ENCODE results near the gene APLF.
"Not testable (repeated sequence)": the region's sequence is repeated elsewhere in the genome, so short reads cannot be mapped to it uniquely, and the experiment has no call there.

The APLF gene

GRCh38 chr2:68537809-68538208 lies 70.4 kb downstream of the APLF start:
- DNase-seq, result no peak

DNA sequence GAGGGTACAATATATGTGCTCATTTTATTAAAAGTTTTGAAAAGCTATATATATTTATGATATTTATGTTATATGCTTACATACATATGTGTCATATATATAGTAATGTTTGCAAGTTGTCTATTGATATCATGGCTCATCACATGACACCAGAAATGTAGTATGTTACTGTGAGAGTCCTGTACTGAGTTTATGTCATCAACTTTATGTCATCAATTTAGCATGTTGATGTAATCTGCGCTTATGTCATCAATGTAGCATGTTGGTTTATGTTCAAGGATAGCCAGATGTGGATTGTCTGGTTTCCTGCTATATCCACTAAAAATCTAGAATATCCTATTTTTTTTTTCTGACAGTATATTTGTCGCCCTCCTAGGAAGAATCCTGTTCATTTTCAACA lies 77.4 kb downstream of the APLF start:
- no peak for DNase-seq

DNA sequence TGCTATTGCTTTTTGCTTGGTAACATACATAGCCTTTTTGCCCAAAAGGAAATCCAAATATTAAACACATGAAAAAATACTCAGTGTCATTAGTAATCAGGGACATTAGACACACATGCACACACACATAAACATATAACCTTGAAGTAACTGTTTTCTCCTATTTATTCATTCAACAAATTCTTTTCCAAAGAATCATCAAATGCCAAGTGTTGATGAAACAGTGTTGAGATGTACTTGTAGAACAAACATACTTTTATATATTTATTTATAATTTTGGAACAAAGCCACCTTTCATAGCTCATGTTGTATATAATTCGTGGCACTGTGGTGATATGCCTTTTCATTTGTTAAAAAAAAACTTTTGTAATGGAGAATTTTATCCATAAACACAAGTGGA lies 81.0 kb downstream of the APLF start:
- DNase-seq, result no peak

DNA sequence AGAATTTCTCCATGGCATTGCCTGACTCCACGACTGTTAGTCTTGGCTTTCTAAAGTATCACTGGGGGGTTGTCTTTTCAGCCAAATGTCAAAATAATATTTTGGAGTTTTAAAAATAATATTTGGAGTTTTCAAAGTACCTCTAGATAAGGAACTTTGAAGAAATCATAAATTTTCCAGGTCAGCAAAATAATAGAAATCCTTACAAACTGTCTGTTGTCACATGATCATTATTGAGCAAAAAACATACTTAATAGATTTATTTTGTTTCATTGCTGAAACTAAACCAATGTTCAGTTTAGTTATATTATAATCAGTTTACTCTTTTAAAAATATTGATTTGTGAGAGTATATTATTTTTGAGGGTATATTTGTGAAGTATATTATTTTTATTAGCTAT lies 85.7 kb downstream of the APLF start:
- no peak for DNase-seq

GRCh38 chr2:68555425-68556206 lies 88.2 kb downstream of the APLF start:
- not testable (repeated sequence) for DNase-seq

DNA sequence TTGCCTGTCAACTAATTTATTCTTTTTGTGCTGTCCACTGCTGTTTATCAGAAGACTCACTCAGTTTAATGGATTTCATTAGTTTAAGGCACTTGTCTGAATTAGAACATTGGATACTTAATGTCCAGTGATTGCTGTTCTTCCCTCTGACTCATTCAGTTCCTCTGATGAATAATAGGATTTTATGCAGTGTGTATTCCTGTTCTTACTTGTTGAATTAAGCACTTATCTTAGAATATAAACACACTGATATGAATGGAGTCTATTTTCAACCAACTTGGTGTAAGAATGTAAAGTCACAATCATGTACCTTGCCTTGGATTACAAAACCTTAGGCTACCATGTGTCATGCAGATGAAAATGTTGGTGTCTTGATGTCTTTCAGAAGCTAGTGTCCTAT lies 89.0 kb downstream of the APLF start:
- DNase-seq, result no peak

- no peak for DNase-seq
Measured at GRCh38 chr2:68558576-68558975, 91.2 kb downstream of the APLF start.

DNA sequence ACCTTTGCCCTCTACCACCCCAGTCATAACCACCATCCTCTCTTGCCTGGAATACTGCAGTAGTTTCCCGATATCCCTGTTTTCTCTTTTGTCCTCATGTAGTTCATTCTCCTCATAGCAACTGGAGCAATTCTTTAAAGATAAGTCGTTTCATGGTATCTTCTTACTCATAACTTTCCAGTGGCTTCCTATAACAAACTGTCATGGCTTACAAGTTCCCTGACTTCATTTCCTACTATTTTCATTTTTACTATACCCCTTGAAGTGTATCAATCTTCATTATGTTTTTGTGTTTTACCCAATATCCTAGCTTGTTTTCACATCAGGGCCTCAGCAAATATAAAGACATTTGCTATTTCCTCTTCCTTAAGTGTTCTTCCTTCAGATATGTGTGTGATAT lies 92.3 kb downstream of the APLF start:
- DNase-seq, result no peak

DNA sequence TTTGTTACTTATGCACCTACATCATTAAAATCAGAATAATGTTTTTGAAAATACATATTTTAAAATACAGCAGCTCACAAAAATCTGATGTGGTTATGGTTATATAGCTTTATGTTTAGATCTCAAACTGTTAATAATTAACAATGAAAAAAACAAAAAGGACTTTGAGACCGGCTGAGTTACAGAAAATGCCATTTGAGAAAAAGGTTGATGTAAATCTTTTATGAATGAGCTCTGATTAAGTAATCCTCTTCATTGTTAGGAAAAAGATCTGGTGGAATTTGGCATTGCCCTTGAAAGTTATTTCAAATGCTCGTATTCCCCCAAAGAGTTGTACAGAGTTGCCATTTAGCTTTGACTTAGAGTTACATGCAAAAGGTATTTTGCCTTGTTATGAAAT lies 93.2 kb downstream of the APLF start:
- DNase-seq, result no peak

DNA sequence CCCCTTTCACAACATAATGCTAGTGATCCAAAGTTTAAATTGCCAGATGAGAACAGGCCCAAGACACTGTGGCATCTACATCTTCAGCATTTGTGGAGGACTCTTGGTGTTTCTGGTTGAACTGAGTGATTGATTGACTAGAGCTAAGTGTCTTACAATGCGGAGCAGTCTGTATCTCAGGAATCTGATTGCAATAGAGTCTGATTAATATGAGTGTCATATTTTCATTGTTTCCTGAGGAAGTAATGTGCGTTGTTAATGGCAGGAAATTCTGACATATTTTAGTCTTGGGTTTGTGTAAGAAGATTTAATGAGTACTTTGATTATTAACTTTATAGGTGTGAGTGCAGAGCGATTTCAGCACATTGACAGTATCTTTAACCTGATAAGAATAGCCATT lies 94.0 kb downstream of the APLF start:
- no peak for DNase-seq

DNA sequence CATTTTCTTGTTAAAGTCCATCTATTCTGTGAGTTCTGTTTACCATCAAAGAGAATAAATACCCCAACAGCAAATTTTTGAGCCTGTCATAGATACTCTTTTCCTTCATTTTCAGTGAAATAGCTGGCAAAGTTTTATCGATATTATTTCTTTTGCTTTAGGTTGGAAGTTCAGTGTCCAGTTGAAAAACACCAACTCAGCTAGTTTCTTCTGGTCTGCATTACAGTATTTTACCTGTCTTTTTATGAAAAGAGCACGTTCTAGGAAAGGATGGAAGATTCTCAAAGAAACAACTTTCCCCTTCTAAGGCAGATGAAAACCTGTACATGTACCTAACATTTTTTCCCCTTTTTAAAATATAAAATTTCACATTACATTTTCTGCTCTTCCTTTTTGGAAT lies 95.5 kb downstream of the APLF start:
- no peak for DNase-seq

DNA sequence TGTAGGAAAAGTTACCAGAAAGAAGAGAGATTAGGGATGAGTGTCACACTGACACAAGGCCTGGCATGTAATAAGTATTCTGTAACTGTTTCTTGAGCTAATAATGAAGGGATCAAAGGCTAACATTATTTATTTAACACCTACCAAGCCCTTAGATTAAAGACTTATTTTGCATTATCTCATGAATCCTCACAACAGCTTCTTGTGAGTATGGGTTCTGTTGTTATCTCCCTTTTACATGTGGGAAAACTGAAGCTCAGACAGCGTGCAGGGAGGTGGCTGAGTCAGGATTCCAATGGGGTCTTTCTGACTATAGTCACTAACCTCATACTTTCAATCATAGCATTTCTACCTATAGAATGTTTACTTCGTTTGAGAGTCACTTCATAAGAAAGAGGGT lies 97.0 kb downstream of the APLF start:
- no peak for DNase-seq

DNA sequence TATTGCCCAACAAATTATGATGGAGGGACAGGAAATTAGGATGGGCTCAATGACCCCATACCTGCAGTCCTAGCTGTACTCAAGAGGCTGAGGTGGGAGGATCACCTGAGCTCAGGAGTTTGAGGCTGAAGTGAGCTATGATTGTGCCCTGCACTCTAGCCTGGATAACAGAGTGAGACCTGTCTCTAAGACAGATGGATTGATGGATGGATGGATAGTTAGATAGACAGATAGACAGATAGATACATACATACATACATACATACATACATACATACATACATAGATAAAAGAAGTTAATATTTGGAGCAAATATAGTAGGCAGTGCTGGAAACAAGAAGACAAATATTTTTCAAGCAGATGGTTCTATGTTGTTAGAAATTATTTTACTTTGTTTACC lies 97.9 kb downstream of the APLF start:
- DNase-seq, result no peak

DNA sequence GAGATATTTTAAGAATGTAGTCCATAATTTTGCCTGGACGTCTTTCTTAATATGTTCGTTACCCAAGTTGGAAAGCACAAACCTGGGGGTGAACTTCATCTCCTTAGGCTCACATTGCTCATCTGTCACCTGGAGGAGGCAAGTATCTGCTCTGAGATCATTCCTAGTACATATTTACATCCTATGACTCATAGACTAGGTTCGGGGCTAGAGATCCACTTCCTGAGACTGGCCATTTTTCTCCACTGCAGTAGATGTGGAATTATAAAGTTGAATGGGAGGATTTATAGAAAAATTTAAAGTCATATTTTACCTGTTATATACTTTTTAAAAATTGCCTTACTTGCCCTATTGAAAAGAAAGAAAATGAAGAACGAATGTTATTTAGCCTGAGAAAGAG lies 98.5 kb downstream of the APLF start:
- DNase-seq, result no peak

- no peak for DNase-seq
Measured at GRCh38 chr2:68566362-68566761, 99.0 kb downstream of the APLF start.

DNA sequence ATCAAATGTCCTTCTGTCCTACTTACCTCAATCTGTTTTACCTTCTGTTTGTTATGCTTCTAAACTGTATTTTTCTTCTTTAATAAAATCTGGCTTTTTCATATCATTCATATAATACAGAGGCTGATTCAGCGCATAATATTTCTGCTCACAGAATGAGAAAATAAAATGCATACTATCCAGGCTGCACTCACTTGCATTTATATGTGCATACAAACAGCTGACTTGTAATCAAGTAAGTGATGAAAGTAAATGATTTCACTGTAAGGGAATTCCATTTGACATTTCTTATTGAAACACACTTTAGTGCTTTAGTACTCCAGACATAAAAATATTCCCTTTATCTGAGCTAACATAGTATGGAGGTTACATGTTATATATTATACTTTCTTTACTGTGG lies 100.7 kb downstream of the APLF start:
- no peak for DNase-seq

DNA sequence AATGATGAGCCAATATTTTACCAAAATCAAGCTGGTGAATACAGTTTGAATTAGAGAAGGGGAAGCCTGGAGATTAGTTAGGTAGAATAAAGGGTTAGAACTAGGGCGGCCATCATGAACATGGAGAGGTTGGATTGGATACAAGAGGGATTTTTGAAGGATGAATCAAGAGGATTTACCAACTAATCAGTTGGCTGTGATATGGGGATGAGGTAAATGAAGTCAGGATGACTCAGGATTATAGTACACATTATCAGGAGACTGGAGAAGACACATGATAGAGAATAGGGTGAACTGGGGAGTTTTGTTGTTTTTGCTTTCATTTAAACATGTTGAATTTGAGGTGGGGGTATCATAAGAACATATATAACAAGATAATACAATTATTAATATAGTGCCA lies 102.2 kb downstream of the APLF start:
- DNase-seq, result no peak

DNA sequence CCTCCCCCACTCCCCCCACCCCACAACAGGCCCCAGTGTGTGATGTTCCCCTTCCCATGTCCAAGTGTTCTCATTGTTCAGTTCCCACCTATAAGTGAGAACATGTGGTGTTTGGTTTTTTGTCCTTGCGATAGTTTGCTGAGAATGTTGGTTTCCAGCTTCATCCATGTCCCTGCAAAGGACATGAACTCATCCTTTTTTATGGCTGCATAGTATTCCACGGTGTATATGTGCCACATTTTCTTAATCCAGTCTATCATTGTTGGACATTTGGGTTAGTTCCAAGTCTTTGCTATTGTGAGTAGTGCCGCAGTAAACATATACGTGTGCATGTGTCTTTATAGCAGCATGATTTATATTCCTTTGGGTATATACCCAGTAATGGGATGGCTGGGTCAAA lies 103.0 kb downstream of the APLF start:
- not testable (repeated sequence) for DNase-seq

GRCh38 chr2:68574202-68574791 lies 106.9 kb downstream of the APLF start:
- no peak for DNase-seq

GRCh38 chr2:68577183-68577582 lies 109.8 kb downstream of the APLF start:
- DNase-seq, result no peak

- DNase-seq, result no peak
Measured at GRCh38 chr2:68579689-68580088, 112.3 kb downstream of the APLF start.

DNA sequence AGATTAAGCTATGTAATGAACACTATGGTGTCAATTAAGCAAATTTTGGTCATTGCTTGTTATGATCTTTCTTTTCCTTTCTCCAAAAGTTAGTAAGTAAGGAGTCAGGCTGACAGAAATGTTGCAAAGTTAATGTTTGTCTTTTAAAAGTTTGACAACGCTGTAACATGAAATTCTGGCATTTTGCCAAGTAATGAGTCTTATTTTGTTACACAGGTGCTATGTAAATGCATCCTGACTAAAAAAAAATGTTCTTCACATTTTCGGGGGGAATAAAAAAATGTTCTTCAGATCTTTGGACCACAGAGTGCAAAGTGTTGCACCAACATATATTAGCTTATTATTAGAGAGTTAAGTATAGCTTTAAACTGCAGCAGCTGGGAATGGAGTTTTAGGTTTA lies 121.2 kb downstream of the APLF start:
- DNase-seq, result no peak

DNA sequence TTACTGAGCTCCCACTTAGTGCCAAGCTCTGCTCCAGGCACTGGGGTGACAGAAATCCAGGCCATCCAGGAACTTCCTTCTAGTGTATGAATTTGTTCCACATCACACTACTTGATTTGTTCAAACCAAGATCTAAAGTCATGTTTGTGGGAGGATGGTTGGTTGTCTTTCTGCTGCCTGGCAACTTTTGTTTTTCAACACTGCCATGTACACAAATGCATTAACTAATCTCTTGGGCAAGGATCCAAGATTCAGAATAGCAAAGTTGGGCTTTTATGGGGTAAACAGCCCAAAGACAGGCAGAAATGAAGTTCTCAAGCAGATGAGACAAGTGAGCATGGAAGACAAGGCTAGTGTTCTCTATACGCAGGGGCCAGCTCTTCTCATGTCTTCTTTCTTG lies 122.6 kb downstream of the APLF start:
- no peak for DNase-seq

DNA sequence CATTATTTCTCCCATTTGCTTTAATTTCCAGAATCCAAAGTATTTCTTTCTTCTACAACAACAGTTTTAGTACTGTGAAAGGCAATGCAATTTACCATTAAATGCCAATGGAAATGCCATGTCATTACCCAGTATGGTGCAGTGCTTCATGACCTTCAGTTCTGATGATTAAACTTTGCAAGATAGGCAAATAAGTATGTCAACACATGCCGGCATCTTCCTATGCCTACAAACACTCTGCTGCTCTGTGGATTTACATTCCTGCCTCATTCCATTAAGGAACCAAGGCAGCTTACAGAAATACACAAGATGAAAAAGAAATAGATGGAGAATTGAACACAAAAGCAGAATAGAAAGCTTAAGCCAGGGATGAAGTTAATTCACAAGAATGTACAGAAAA lies 123.3 kb downstream of the APLF start:
- no peak for DNase-seq

DNA sequence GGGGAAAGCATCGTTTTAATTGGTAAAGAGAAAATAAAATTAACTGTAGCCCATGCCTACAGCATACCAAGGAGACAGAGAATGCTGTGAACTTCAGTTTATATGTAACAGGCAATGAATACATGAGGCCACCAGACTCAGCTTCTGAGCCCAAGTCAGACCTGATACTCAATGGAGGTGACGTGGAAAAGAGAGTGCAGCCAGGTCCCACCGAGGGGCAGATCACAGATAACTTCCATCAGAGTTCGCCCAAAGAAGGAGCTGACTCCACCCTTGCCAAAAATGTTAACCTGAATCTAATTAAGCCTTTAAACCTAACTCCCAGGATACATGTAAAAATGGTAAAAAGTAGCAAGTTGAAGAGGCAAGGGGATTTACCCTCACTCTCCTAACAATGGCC lies 123.8 kb downstream of the APLF start:
- no peak for DNase-seq
